Measurements from ENCODE around the gene APLP2.

APLP2 gene

GRCh38 chr11:130040281-130040940, 29.3 kb upstream of the APLP2 start:
- no peak overlapping the region for H3K4me3 ChIP-seq (replicated peaks; ENCODE audit: low read depth, low read length)
- no peak for TF ChIP-seq CTCF (IDR thresholded peaks at IDR 0.05; ENCODE audit: low read depth, low read length, missing control alignments)
- DNase-seq (ENCODE audit: extremely low read depth, low read depth): no peak

- no peak overlapping the region for H3K4me3 ChIP-seq (replicated peaks; ENCODE audit: low read depth, low read length)
- TF ChIP-seq CTCF (IDR thresholded peaks at IDR 0.05; ENCODE audit: low read depth, low read length, missing control alignments): no peak
- DNase-seq (ENCODE audit: extremely low read depth, low read depth): peak; percentile 76
Measured at GRCh38 chr11:130042093-130042591, 27.6 kb upstream of the APLP2 start.

GRCh38 chr11:130043575-130043974, 26.1 kb upstream of the APLP2 start:
- H3K4me3 ChIP-seq (replicated peaks; ENCODE audit: low read depth, low read length): no peak overlapping the region
- TF ChIP-seq CTCF (IDR thresholded peaks at IDR 0.05; ENCODE audit: low read depth, low read length, missing control alignments): no peak
- no peak for DNase-seq (ENCODE audit: extremely low read depth, low read depth)

GRCh38 chr11:130047141-130047540, 22.6 kb upstream of the APLP2 start:
- H3K4me3 ChIP-seq (replicated peaks; ENCODE audit: low read depth, low read length): no peak overlapping the region
- no peak for DNase-seq (ENCODE audit: extremely low read depth, low read depth)
- TF ChIP-seq CTCF (IDR thresholded peaks at IDR 0.05; ENCODE audit: low read depth, low read length, missing control alignments): no peak

- no peak overlapping the region for H3K4me3 ChIP-seq (replicated peaks; ENCODE audit: low read depth, low read length)
- no peak for DNase-seq (ENCODE audit: extremely low read depth, low read depth)
- TF ChIP-seq CTCF (IDR thresholded peaks at IDR 0.05; ENCODE audit: low read depth, low read length, missing control alignments): no peak
Measured at GRCh38 chr11:130049328-130049771, 20.3 kb upstream of the APLP2 start.

GRCh38 chr11:130050257-130050656, 19.4 kb upstream of the APLP2 start:
- H3K4me3 ChIP-seq (replicated peaks; ENCODE audit: low read depth, low read length): no peak overlapping the region
- TF ChIP-seq CTCF (IDR thresholded peaks at IDR 0.05; ENCODE audit: low read depth, low read length, missing control alignments): no peak
- DNase-seq (ENCODE audit: extremely low read depth, low read depth): no peak

GRCh38 chr11:130051082-130051481, 18.6 kb upstream of the APLP2 start:
- no peak for DNase-seq (ENCODE audit: extremely low read depth, low read depth)
- H3K4me3 ChIP-seq (replicated peaks; ENCODE audit: low read depth, low read length): no peak overlapping the region
- no peak for TF ChIP-seq CTCF (IDR thresholded peaks at IDR 0.05; ENCODE audit: low read depth, low read length, missing control alignments)

All from HFF-Myc (cell line).